ENCODE data around the gene ZBTB7B.

ZBTB7B gene

GRCh38 chr1:155064111-155064831 is 61.7 kb downstream of the ZBTB7B start:
- no peak for DNase-seq (ENCODE audit: low read depth)
- H3K4me3 ChIP-seq (ENCODE audit: low read length), result peak overlapping the region; percentile 92
- TF ChIP-seq CTCF (conservative IDR thresholded peaks at IDR 0.05; ENCODE audit: low read length), result no peak

GRCh38 chr1:155064832-155065429 is 62.3 kb downstream of the ZBTB7B start:
- no peak overlapping the region for H3K4me3 ChIP-seq (ENCODE audit: low read length)
- TF ChIP-seq CTCF (conservative IDR thresholded peaks at IDR 0.05; ENCODE audit: low read length), result no peak
- no peak for DNase-seq (ENCODE audit: low read depth)

- H3K4me3 ChIP-seq (ENCODE audit: low read length), result no peak overlapping the region
- DNase-seq (ENCODE audit: low read depth), result no peak
- no peak for TF ChIP-seq CTCF (conservative IDR thresholded peaks at IDR 0.05; ENCODE audit: low read length)
These were observed 64.2 kb downstream of the ZBTB7B start for GRCh38 chr1:155066777-155067176.

Data from AG10803 (cell line).